ENCODE data around the gene SREK1. TPM values are rescaled to one million over a fixed set of nuclear protein-coding genes. Genes with fewer than 3 reads are reported as not detected.

SREK1 gene
- total and polyA plus RNA-seq, 7 donors = 13.4 to 29.8 (median 25.1) TPM

DNA sequence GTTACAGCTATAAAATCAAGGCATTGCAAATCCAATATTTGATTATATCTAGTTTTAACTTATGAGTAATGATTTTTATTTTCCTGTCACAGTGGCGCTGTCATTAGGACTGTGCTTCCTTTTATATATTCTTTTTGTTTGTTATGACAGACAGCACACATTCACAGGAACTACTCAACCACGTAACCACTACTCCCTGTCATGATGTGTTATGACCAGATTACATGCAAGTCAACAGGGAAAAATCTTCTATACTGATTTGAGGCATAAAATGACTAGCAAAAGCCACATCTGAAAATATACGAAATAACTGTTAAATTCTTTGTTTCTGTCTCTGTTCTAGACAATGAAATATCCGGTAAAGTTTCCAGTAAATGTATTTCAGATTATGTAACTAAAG lies 25.4 kb downstream of the SREK1 start:
- H3K4me3 ChIP-seq = no peak overlapping the region
- WGBS, 3 donors = 90 to 95% (median 94%) methylated on average over 4 of the region's 4 CpGs
- intact Hi-C loops (cut with DNase I) = no loop called here
- H3K4me1 ChIP-seq = no peaks in the 10 kb centered on the region
- ATAC-seq (no peak), DNase-seq (no peak)
- H3K27me3 ChIP-seq (ENCODE audit: insufficient read depth in 3 of 3, low read length in 2 of 3) = no peaks in the 10 kb centered on the region
- H3K36me3 ChIP-seq (ENCODE audit: insufficient read depth in 1 of 2, low read depth in 1 of 2) = peaks cover 7 to 97% of the 10 kb centered on the region in 2 donors
- H3K9me3 ChIP-seq = no peaks in the 10 kb centered on the region
- TF ChIP-seq, protein P1, sequence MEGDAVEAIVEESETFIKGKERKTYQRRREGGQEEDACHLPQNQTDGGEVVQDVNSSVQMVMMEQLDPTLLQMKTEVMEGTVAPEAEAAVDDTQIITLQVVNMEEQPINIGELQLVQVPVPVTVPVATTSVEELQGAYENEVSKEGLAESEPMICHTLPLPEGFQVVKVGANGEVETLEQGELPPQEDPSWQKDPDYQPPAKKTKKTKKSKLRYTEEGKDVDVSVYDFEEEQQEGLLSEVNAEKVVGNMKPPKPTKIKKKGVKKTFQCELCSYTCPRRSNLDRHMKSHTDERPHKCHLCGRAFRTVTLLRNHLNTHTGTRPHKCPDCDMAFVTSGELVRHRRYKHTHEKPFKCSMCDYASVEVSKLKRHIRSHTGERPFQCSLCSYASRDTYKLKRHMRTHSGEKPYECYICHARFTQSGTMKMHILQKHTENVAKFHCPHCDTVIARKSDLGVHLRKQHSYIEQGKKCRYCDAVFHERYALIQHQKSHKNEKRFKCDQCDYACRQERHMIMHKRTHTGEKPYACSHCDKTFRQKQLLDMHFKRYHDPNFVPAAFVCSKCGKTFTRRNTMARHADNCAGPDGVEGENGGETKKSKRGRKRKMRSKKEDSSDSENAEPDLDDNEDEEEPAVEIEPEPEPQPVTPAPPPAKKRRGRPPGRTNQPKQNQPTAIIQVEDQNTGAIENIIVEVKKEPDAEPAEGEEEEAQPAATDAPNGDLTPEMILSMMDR (IDR thresholded peaks at IDR 0.05) = no peak
- H3K27ac ChIP-seq = no peak overlapping the region

DNA sequence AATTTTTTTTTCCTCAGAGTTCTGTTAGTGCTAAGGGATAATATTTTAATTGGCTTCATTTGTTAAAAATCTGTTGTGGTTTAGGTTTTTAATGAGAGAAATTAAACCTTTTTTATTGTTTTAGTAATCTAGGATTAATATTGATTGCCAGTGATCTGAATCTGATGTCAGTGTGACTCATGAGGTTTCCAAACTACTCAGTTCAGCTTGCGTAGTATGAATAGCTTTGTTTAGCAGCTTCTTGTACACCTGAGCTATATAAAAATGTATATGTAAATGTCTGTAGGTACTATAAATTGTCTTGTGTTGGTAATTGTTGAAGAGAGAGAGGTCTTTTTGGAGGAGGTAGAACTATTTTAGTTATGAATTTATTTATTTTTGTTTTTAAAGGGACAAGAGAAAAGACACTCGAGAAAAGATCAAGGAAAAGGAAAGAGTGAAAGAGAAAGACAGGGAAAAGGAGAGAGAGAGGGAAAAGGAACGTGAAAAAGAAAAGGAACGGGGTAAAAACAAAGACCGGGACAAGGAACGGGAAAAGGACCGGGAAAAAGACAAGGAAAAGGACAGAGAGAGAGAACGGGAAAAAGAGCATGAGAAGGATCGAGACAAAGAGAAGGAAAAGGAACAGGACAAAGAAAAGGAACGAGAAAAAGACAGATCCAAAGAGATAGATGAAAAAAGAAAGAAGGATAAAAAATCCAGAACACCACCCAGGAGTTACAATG lies 26.3 kb downstream of the SREK1 start:
- DNase-seq (no peak), ATAC-seq (no peak)
- TF ChIP-seq, protein P1 (IDR thresholded peaks at IDR 0.05) = no peak
- Histone ChIP-seq H3K4me1 (no peaks in the 10 kb centered on the region), H3K27me3 (ENCODE audit: insufficient read depth in 3 of 3, low read length in 2 of 3) (no peaks in the 10 kb centered on the region), H3K4me3 (no peak overlapping the region), H3K36me3 (ENCODE audit: insufficient read depth in 1 of 2, low read depth in 1 of 2) (peaks cover 6 to 97% of the 10 kb centered on the region in 2 donors), H3K9me3 (no peaks in the 10 kb centered on the region), H3K27ac (no peak overlapping the region)
- intact Hi-C loops (cut with DNase I) = loop anchor here in 1 of 2 donors (10.0 kb wide), 1 partner anchor 586 kb away; no protein-coding TSS in a partner anchor
- 92 to 94% (median 92%) methylated on average over 10 of the region's 10 CpGs for WGBS, 3 donors

DNA sequence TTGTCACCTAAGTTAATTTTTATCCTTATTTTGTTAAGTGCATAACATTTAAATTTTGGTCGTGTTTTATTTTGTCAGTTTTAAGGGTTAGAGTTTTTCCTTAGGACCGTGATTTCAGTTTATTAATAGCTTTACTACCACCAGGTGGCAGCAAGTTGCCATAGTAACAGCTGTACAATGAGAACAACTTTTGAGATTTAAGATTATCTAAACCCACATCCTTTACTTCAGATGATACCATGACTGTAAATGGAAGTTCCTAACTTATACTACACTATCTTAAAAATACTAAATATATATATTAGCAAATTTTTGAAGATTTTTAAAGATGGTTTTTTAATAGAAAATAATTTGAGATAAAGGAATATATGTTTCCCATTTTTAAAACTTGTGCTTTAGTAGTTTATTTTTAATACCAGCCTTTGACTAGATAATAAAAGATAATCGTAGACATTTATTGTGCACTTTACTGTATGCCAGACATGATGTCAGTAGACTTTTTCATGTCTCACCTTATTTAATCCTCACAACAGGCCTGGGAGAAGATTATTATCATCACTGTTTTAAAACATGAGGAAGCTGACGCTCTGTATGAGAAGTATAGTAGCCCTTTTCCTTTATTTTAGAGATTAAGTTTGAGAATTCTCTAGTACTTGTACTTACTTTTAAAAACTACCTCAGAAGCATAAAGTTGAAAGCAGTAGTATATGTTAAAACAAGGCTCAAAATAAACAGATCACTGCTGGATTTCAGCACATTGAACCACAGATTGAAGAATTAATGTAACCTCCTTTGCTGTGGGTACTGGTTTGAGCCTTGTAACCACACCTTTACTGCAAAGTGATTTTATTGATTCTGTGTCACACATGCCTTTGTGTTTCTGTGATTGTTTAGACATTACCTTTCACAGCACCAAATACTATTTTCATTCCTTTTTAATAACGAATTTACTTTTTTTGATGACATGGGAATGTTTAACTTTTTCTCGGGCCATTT lies 27.5 kb downstream of the SREK1 start:
- DNase-seq = no peak
- Histone ChIP-seq H3K9me3 (no peaks in the 10 kb centered on the region), H3K4me3 (no peak overlapping the region), H3K27me3 (ENCODE audit: insufficient read depth in 3 of 3, low read length in 2 of 3) (no peaks in the 10 kb centered on the region), H3K27ac (no peak overlapping the region), H3K4me1 (no peaks in the 10 kb centered on the region), H3K36me3 (ENCODE audit: insufficient read depth in 1 of 2, low read depth in 1 of 2) (peaks cover 6 to 97% of the 10 kb centered on the region in 2 donors)
- peak in 2 of 4 donors; percentile 27 to 72 for ATAC-seq
- intact Hi-C loops (cut with DNase I) = loop anchor here in 1 of 2 donors (10.0 kb wide), 1 partner anchor 587 kb away; no protein-coding TSS in a partner anchor
- TF ChIP-seq, protein P1 (IDR thresholded peaks at IDR 0.05) = peak; percentile 49
- WGBS, 3 donors = 56 to 65% (median 60%) methylated on average over 6 of the region's 6 CpGs

DNA sequence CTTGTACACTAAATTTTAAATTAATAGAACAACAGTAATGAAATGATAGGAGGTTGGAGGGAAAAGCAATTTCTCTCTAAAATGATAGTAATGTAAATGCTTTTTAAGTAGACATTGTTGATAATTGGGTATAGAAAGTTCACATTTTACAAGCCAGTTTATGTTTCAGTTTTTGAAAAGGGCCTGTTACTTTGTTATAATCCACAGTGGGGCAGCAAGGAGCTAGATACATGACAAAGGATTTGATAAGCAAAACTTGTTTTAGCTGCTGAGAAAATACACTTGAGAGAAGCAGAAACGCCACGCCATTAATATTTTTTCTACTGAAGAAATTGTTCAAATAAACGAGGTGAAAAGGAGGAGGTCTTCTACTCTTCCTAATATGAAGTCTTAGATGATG lies 30.2 kb downstream of the SREK1 start:
- DNase-seq = no peak
- no peaks in the 10 kb centered on the region for H3K4me1 ChIP-seq
- no peak overlapping the region for H3K27ac ChIP-seq
- H3K9me3 ChIP-seq = no peaks in the 10 kb centered on the region
- no peak overlapping the region for H3K4me3 ChIP-seq
- 72 to 75% (median 74%) methylated on average over 3 of the region's 3 CpGs for whole genome bisulfite sequencing, 3 donors
- no peaks in the 10 kb centered on the region for H3K27me3 ChIP-seq (ENCODE audit: insufficient read depth in 3 of 3, low read length in 2 of 3)
- H3K36me3 ChIP-seq (ENCODE audit: insufficient read depth in 1 of 2, low read depth in 1 of 2) = peaks cover 9 to 97% of the 10 kb centered on the region in 2 donors
- intact Hi-C loops (cut with DNase I) = loop anchor here in 1 of 2 donors (10.0 kb wide), 1 partner anchor 590 kb away; no protein-coding TSS in a partner anchor
- TF ChIP-seq, protein P1 (IDR thresholded peaks at IDR 0.05) = no peak
- no peak for ATAC-seq

Measured in psoas muscle (tissue), 8 donors.